Stimulated activated naive CD4-positive, alpha-beta T cell treated with Interleukin-2 at 50 U/mL for 16 hours (primary cell): Measurements from ENCODE around the gene DKC1.
"Not testable (repeated sequence)": the region's sequence is repeated elsewhere in the genome, so short reads cannot be mapped to it uniquely, and the experiment has no call there.

ENCODE experiments used
- DNase-seq: peaks from one replicate; lab custom pipeline; 2025; lab: John Stamatoyannopoulos, UW

DKC1 gene

DNA sequence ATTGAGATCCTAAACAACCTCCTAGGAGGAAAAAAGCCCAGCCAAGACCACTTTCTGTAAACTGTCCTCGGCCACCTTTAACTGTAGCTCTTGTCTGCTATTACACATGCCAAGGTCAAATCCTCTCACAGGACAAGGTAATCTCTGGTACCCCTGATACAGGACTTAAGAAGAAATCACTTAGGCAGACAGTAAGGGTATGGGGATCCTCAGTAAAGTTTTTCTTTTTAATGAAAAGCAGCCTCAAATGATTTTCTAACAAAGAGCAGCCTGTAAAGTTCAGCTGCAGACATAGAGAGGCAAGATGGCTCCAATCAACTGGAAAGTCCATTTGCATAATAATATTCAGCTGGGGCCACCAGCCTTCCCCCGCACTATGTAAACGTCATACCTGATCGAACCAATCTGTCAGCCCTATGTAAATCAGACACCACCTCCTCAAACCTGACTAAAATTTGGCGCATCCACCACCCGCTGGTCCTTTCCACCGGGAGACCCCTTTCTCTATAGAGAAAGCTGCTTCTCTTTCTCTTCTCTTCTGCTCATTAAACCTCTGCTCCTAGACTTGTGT is 57.2 kb downstream of the DKC1 start:
- DNase-seq, result no peak

GRCh38 chrX:154821523-154821922 is 58.9 kb downstream of the DKC1 start:
- no peak for DNase-seq

GRCh38 chrX:154822029-154822428 is 59.4 kb downstream of the DKC1 start:
- DNase-seq, result no peak

- no peak for DNase-seq
Observed at GRCh38 chrX:154824638-154825037, 62.0 kb downstream of the DKC1 start.

- DNase-seq, result not testable (repeated sequence)
Observed at GRCh38 chrX:154825586-154825985, 62.9 kb downstream of the DKC1 start.
